Measurements from ENCODE around the gene FHIT.

DNA sequence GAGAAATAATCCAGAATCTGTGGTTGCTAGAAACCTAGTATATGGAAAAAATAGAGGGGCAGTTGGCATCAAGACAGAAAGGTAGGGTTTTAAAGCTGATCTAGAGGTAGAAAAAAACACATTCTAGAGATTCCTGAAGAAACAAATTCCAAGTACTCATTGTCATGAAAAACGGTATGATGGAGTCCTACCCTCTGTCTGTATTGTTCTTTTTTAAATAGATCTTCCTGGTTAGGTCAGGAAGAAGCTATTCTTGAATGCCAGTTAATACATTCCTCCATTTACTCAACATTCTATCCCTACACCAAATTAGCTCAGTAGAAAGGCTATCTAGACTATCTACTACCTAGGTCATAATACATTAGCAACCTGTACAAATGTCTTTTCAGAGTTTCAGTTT, 364.7 kb downstream of the FHIT start:
- TF ChIP-seq, protein P1, sequence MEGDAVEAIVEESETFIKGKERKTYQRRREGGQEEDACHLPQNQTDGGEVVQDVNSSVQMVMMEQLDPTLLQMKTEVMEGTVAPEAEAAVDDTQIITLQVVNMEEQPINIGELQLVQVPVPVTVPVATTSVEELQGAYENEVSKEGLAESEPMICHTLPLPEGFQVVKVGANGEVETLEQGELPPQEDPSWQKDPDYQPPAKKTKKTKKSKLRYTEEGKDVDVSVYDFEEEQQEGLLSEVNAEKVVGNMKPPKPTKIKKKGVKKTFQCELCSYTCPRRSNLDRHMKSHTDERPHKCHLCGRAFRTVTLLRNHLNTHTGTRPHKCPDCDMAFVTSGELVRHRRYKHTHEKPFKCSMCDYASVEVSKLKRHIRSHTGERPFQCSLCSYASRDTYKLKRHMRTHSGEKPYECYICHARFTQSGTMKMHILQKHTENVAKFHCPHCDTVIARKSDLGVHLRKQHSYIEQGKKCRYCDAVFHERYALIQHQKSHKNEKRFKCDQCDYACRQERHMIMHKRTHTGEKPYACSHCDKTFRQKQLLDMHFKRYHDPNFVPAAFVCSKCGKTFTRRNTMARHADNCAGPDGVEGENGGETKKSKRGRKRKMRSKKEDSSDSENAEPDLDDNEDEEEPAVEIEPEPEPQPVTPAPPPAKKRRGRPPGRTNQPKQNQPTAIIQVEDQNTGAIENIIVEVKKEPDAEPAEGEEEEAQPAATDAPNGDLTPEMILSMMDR (IDR thresholded peaks at IDR 0.05) = no peak
- no peak for TF ChIP-seq POLR2A (IDR thresholded peaks at IDR 0.05)
